Subcutaneous abdominal adipose tissue (tissue), 5 donors: ENCODE measurements around the gene CALM3.
"Not testable (repeated sequence)": the region's sequence is repeated elsewhere in the genome, so short reads cannot be mapped to it uniquely, and the experiment has no call there.

ENCODE experiments used
- H3K27ac ChIP-seq: one replicate; pipeline ENCODE4 v1.7.0; 2013; ENCODE audit warnings: low read depth, mild to moderate bottlenecking, inconsistent platforms, low read length, moderate library complexity
- H3K27me3 ChIP-seq, 5 donors: one replicate each; pipeline ENCODE4 v1.7.0; 2013; ENCODE audit warnings: low read length in 5 of 5, inconsistent platforms in 1 of 5; ENCODE audit not compliant: control insufficient read depth in 5 of 5, insufficient read depth in 4 of 5
- H3K36me3 ChIP-seq, 5 donors: one replicate each; pipeline ENCODE4 v1.7.0; 2013; ENCODE audit warnings: low read length in 5 of 5; ENCODE audit not compliant: control insufficient read depth in 5 of 5, insufficient read depth in 5 of 5
- H3K4me1 ChIP-seq, 5 donors: one replicate each; pipeline ENCODE4 v1.7.0; 2013; ENCODE audit warnings: low read length in 5 of 5, mild to moderate bottlenecking in 3 of 5, moderate library complexity in 1 of 5; ENCODE audit not compliant: control insufficient read depth in 5 of 5, insufficient read depth in 5 of 5
- H3K4me3 ChIP-seq, 5 donors: one replicate each; pipeline ENCODE4 v1.7.0; 2013; ENCODE audit warnings: low read length in 5 of 5, low read depth in 1 of 5
- H3K9ac ChIP-seq, 5 donors: one replicate each; pipeline ENCODE4 v1.7.0; 2013; ENCODE audit warnings: low read length in 5 of 5, mild to moderate bottlenecking in 4 of 5, moderate library complexity in 3 of 5
- H3K9me3 ChIP-seq, 5 donors: one replicate each; pipeline ENCODE4 v1.7.0; 2013; ENCODE audit warnings: low read length in 5 of 5; ENCODE audit not compliant: control insufficient read depth in 5 of 5
- donor health status: healthy.
- donor health status: healthy.
- donor health status: healthy.
- donor health status: healthy.
- donor health status: healthy.

The CALM3 gene

GRCh38 chr19:46601318-46602224, at the start of gene CALM3:
Gene CALM3 (plus strand): TSS chr19:46601330. CDS start chr19:46601435, 105 bp downstream.
- Histone ChIP-seq H3K4me1 (peaks cover 4 to 53% (median 43%) of the 10 kb centered on the region in 5 donors), H3K27me3 (no peaks in the 10 kb centered on the region), H3K9ac (peak within 1 kb of the TSS; percentile 96 to 100 (median 97))

GRCh38 chr19:46552891-46553290, 48.2 kb upstream of the CALM3 start:
- Histone ChIP-seq H3K4me3 (no peak overlapping the region), H3K27me3 (no peaks in the 10 kb centered on the region), H3K36me3 (no peaks in the 10 kb centered on the region), H3K4me1 (no peaks in the 10 kb centered on the region), H3K27ac (no peak overlapping the region), H3K9me3 (peaks cover 0 to 18% (median 7%) of the 10 kb centered on the region in 5 donors), H3K9ac (no peak overlapping the region)

More at GRCh38 chr19:46601318-46602224, at the start of gene CALM3:
- peak within 1 kb of the TSS; percentile 97 for H3K27ac ChIP-seq
- H3K4me3 ChIP-seq = peak within 1 kb of the TSS; percentile 94 to 99 (median 95)
- H3K36me3 ChIP-seq = peaks cover 0 to 14% (median 11%) of the 10 kb centered on the region in 5 donors
- H3K9me3 ChIP-seq = peaks cover 0 to 8% (median 5%) of the 10 kb centered on the region in 5 donors

- no peaks in the 10 kb centered on the region for H3K4me1 ChIP-seq
Measured at GRCh38 chr19:46554161-46554560, 47.0 kb upstream of the CALM3 start.

GRCh38 chr19:46555628-46556280, 45.4 kb upstream of the CALM3 start:
- H3K9ac ChIP-seq = no peak overlapping the region
- H3K27ac ChIP-seq = no peak overlapping the region
- H3K36me3 ChIP-seq = no peaks in the 10 kb centered on the region
- no peaks in the 10 kb centered on the region for H3K27me3 ChIP-seq
- no peaks in the 10 kb centered on the region for H3K4me1 ChIP-seq
- H3K4me3 ChIP-seq = no peak overlapping the region
- peaks cover 0 to 13% (median 6%) of the 10 kb centered on the region in 5 donors for H3K9me3 ChIP-seq

More at GRCh38 chr19:46554161-46554560, 47.0 kb upstream of the CALM3 start:
- Histone ChIP-seq H3K4me3 (no peak overlapping the region), H3K36me3 (no peaks in the 10 kb centered on the region), H3K27me3 (no peaks in the 10 kb centered on the region), H3K9ac (no peak overlapping the region), H3K9me3 (peaks cover 0 to 18% (median 7%) of the 10 kb centered on the region in 5 donors), H3K27ac (no peak overlapping the region)

- not testable (repeated sequence) for H3K9me3 ChIP-seq, H3K27ac ChIP-seq, H3K4me3 ChIP-seq, H3K27me3 ChIP-seq, H3K9ac ChIP-seq, H3K4me1 ChIP-seq, H3K36me3 ChIP-seq
Measured at GRCh38 chr19:46556471-46556870, 44.7 kb upstream of the CALM3 start.

GRCh38 chr19:46559203-46559602, 41.9 kb upstream of the CALM3 start:
- peaks cover 0 to 8% (median 0%) of the 10 kb centered on the region in 5 donors for H3K9me3 ChIP-seq
- peaks cover 0 to 6% (median 3%) of the 10 kb centered on the region in 5 donors for H3K4me1 ChIP-seq
- H3K4me3 ChIP-seq = no peak overlapping the region
- no peaks in the 10 kb centered on the region for H3K36me3 ChIP-seq
- no peak overlapping the region for H3K27ac ChIP-seq
- no peaks in the 10 kb centered on the region for H3K27me3 ChIP-seq
- H3K9ac ChIP-seq = no peak overlapping the region

- not testable (repeated sequence) for H3K4me3 ChIP-seq, H3K36me3 ChIP-seq, H3K27ac ChIP-seq, H3K4me1 ChIP-seq, H3K27me3 ChIP-seq, H3K9ac ChIP-seq, H3K9me3 ChIP-seq
Measured at GRCh38 chr19:46559675-46560074, 41.5 kb upstream of the CALM3 start.

- no peak overlapping the region for H3K4me3 ChIP-seq
Measured at GRCh38 chr19:46564701-46565100, 36.4 kb upstream of the CALM3 start.

GRCh38 chr19:46571495-46571894, 29.6 kb upstream of the CALM3 start:
- no peaks in the 10 kb centered on the region for H3K36me3 ChIP-seq
- H3K4me1 ChIP-seq = no peaks in the 10 kb centered on the region
- H3K4me3 ChIP-seq = no peak overlapping the region
- no peak overlapping the region for H3K27ac ChIP-seq
- no peaks in the 10 kb centered on the region for H3K9me3 ChIP-seq
- H3K9ac ChIP-seq = no peak overlapping the region
- no peaks in the 10 kb centered on the region for H3K27me3 ChIP-seq

More at GRCh38 chr19:46564701-46565100, 36.4 kb upstream of the CALM3 start:
- H3K36me3 ChIP-seq = no peaks in the 10 kb centered on the region
- H3K4me1 ChIP-seq = peaks cover 0 to 6% (median 3%) of the 10 kb centered on the region in 5 donors
- no peaks in the 10 kb centered on the region for H3K9me3 ChIP-seq
- no peaks in the 10 kb centered on the region for H3K27me3 ChIP-seq
- H3K27ac ChIP-seq = no peak overlapping the region
- H3K9ac ChIP-seq = no peak overlapping the region
